ENCODE data around the gene SKA2.
"Not testable (repeated sequence)": the region's sequence is repeated elsewhere in the genome, so short reads cannot be mapped to it uniquely, and the experiment has no call there.

The SKA2 gene

DNA sequence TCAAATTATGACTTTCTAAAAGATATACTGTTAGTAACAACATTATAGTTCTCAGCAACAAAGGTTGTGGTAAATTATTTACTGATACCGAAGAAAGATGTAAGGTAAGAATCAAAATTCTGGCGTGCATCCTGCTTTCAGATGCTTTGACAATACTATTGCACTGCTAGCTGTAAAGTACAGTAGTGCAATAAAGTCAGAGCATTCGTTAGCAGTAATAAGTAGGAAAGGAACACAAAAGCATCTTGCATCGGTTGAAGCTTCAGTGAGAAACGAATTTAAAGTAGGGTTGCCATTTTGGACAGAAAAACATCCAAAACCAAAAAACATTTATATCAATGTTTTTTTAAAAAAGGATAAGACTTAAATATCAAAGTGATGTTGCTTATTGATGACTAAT, 4.0 kb downstream of the SKA2 start:
- H3K4me1 ChIP-seq (ENCODE audit: control insufficient read depth in 1 of 2, insufficient read depth in 2 of 2, low read length in 2 of 2), result peaks cover 0 to 10% of the 10 kb centered on the region in 2 donors
- H3K4me3 ChIP-seq (ENCODE audit: low read depth in 1 of 2, low read length in 2 of 2), result no peak overlapping the region
- no peaks in the 10 kb centered on the region for H3K9me3 ChIP-seq (ENCODE audit: control insufficient read depth in 1 of 2, low read length in 2 of 2)
- no peaks in the 10 kb centered on the region for H3K27me3 ChIP-seq (ENCODE audit: low read depth, low read length)
- no peaks in the 10 kb centered on the region for H3K36me3 ChIP-seq (ENCODE audit: control insufficient read depth in 1 of 2, insufficient read depth in 2 of 2, low read length in 2 of 2)
- no peak overlapping the region for H3K27ac ChIP-seq (ENCODE audit: low read length)

DNA sequence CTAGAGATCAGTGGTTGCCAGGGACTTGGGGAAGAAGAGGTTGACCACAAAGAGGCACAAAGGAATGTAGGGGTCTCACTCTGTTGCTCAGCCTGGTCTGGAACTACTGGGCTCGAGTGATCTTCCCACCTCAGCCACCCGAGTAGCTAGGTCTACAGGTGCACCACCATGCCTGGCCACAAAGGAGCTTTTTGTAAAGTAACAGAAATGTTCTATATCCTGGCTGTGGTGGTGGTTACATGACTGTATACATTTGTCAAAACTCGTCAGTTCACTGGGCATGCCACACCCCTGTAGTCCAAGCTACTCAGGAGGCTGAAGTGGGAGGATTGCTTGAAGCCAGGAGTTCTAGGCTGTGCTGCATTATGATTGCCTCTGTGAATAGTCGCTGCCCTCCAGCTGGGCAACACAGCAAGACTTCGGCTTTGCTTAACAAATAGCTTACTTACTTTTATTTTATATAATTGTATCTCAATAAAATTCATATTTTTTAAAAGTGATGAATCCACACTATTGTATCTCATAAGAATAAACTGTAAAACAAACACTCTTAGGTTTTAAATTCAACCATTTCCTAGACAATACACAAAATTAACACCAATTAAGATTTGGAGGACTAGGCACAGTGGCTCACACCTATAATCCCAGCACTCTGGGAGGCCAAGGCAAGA, 5.0 kb downstream of the SKA2 start:
- H3K9me3 ChIP-seq (ENCODE audit: control insufficient read depth in 1 of 2, low read length in 2 of 2), result no peaks in the 10 kb centered on the region
- no peak overlapping the region for H3K27ac ChIP-seq (ENCODE audit: low read length)
- H3K4me1 ChIP-seq (ENCODE audit: control insufficient read depth in 1 of 2, insufficient read depth in 2 of 2, low read length in 2 of 2), result peaks cover 0 to 6% of the 10 kb centered on the region in 2 donors
- no peak overlapping the region for H3K4me3 ChIP-seq (ENCODE audit: low read depth in 1 of 2, low read length in 2 of 2)
- no peaks in the 10 kb centered on the region for H3K27me3 ChIP-seq (ENCODE audit: low read depth, low read length)
- H3K36me3 ChIP-seq (ENCODE audit: control insufficient read depth in 1 of 2, insufficient read depth in 2 of 2, low read length in 2 of 2), result no peaks in the 10 kb centered on the region

DNA sequence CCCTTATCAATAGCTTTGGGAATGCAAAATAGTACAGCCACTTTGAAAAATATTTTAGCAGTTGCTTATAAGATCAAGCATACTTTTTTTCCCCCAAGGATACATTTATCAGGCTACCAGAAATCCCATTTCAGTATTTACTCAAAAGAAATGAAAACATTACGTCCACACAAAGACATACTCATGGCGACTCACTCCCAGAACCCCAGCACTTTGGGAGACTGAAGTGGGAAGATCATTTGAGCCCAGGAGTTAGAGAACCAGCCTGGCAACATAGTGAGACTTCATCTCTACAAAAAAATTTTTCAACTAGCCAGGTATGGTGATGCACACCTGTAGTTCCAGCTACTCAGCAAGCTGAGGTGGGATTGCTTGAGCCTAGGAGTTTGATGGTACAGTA, 5.9 kb downstream of the SKA2 start:
- no peak overlapping the region for H3K27ac ChIP-seq (ENCODE audit: low read length)
- no peaks in the 10 kb centered on the region for H3K36me3 ChIP-seq (ENCODE audit: control insufficient read depth in 1 of 2, insufficient read depth in 2 of 2, low read length in 2 of 2)
- H3K9me3 ChIP-seq (ENCODE audit: control insufficient read depth in 1 of 2, low read length in 2 of 2), result no peaks in the 10 kb centered on the region
- peaks cover 0 to 6% of the 10 kb centered on the region in 2 donors for H3K4me1 ChIP-seq (ENCODE audit: control insufficient read depth in 1 of 2, insufficient read depth in 2 of 2, low read length in 2 of 2)
- no peaks in the 10 kb centered on the region for H3K27me3 ChIP-seq (ENCODE audit: low read depth, low read length)
- no peak overlapping the region for H3K4me3 ChIP-seq (ENCODE audit: low read depth in 1 of 2, low read length in 2 of 2)

DNA sequence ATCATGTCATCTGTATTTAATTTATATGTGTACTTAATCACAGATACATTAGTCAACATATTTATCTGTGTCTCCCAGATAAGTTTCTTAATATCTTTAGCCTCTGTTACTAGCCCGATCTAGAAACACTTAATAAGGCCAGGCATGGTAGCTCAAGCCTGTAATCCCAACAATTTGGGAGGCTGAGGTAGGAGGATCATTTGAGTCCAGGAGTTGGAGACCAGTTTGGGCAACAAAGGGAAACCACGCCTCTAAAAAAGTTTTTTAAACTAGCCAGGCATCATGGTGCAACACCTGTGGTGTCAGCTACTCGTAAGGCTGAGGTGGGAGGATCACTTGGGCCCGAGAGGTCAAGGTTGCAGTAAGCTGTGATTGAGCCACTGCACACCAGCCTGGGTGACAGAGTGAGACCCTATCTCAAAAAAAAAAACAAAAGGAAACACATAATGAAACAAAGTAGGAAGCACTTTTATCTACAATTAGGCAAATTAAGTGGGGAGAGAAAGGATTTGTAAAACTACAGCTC, 9.4 kb downstream of the SKA2 start:
- H3K9me3 ChIP-seq (ENCODE audit: control insufficient read depth in 1 of 2, low read length in 2 of 2), result no peaks in the 10 kb centered on the region
- H3K27me3 ChIP-seq (ENCODE audit: low read depth, low read length), result no peaks in the 10 kb centered on the region
- H3K4me3 ChIP-seq (ENCODE audit: low read depth in 1 of 2, low read length in 2 of 2), result no peak overlapping the region
- H3K27ac ChIP-seq (ENCODE audit: low read length), result no peak overlapping the region
- no peaks in the 10 kb centered on the region for H3K36me3 ChIP-seq (ENCODE audit: control insufficient read depth in 1 of 2, insufficient read depth in 2 of 2, low read length in 2 of 2)
- no peaks in the 10 kb centered on the region for H3K4me1 ChIP-seq (ENCODE audit: control insufficient read depth in 1 of 2, insufficient read depth in 2 of 2, low read length in 2 of 2)

DNA sequence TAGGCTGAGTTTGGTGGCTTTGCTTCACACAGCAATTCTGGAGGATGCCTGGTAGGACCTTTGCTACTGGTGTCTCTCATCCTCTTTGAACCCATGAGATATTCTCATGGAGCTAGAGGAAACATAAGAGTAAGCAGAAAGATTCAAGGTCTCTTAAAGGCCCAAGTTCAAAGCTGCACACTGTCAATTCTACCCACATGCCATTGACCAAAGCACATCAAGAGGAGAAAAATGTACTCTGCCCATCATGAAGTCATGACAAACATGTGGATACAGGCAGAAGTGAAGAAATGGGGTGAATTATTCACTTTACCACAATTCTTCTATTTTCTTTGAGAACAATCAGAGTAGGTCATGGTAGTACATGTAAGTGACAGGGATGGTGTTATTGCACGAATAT, 13.1 kb downstream of the SKA2 start:
- Histone ChIP-seq H3K4me3 (ENCODE audit: low read depth in 1 of 2, low read length in 2 of 2) (no peak overlapping the region), H3K9me3 (ENCODE audit: control insufficient read depth in 1 of 2, low read length in 2 of 2) (no peaks in the 10 kb centered on the region), H3K27ac (ENCODE audit: low read length) (no peak overlapping the region), H3K27me3 (ENCODE audit: low read depth, low read length) (no peaks in the 10 kb centered on the region), H3K4me1 (ENCODE audit: control insufficient read depth in 1 of 2, insufficient read depth in 2 of 2, low read length in 2 of 2) (no peaks in the 10 kb centered on the region), H3K36me3 (ENCODE audit: control insufficient read depth in 1 of 2, insufficient read depth in 2 of 2, low read length in 2 of 2) (no peaks in the 10 kb centered on the region)

DNA sequence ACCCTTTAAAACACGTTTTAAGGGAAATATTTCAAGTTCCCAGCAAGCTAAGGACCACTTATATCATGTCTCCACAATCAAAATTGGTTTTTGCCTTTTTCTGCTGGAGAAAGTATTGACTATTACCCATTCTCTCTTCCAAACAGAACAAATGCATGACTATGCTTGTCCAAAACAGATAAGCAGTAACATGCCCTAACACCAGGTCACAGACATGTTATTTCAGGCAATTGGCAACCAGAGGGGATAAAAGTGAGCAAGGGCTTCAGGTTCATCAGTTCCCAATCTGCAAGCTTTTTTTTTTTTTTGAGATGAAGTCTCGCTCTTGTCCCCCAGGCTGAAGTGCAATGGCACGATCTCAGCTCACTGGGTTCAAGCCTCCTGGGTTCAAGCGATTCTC, 15.0 kb downstream of the SKA2 start:
- Histone ChIP-seq H3K27me3 (ENCODE audit: low read depth, low read length) (no peaks in the 10 kb centered on the region), H3K4me1 (ENCODE audit: control insufficient read depth in 1 of 2, insufficient read depth in 2 of 2, low read length in 2 of 2) (no peaks in the 10 kb centered on the region), H3K4me3 (ENCODE audit: low read depth in 1 of 2, low read length in 2 of 2) (no peak overlapping the region), H3K36me3 (ENCODE audit: control insufficient read depth in 1 of 2, insufficient read depth in 2 of 2, low read length in 2 of 2) (no peaks in the 10 kb centered on the region), H3K27ac (ENCODE audit: low read length) (no peak overlapping the region), H3K9me3 (ENCODE audit: control insufficient read depth in 1 of 2, low read length in 2 of 2) (no peaks in the 10 kb centered on the region)

DNA sequence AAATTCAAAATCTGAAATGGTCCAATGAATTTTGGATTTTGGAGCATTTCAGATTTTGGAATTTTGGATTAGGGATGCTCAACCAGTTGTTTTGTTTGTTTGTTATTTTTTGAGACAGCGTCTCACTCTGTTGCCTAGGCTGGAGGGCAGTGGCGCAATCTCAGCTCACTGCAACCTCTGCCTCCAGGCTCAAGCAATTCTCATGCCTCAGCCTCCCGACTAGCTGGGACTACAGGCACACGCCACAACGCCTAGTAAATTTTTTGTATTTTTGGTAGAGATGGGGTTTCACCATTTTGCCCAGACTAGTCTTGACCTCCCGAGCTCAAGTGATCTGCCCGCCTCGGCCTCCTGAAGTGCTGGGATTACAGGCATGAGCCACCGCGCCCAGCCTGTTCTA, 16.6 kb downstream of the SKA2 start:
- H3K4me3 ChIP-seq (ENCODE audit: low read depth in 1 of 2, low read length in 2 of 2); H3K36me3 ChIP-seq (ENCODE audit: control insufficient read depth in 1 of 2, insufficient read depth in 2 of 2, low read length in 2 of 2); H3K27me3 ChIP-seq (ENCODE audit: low read depth, low read length); H3K9me3 ChIP-seq (ENCODE audit: control insufficient read depth in 1 of 2, low read length in 2 of 2); H3K4me1 ChIP-seq (ENCODE audit: control insufficient read depth in 1 of 2, insufficient read depth in 2 of 2, low read length in 2 of 2); H3K27ac ChIP-seq (ENCODE audit: low read length): not testable (repeated sequence)

DNA sequence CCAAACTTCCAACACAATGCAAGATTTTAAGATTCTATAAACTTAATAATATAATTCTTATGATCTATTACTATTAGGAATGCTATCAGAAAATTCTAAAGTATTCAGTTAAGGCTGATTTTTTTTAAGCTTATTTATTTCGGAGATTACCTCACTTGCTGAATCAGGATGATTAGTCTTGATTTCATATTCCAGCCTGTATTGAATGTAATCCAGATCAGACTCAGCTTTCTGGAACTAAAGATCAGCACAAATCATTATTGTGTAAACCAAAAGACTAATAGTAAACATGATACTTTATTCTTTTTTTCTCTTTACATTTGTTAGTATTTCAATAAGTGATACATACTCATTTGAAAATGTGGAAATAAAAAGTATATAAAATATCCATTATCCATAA, 23.9 kb downstream of the SKA2 start:
- Histone ChIP-seq H3K9me3 (ENCODE audit: control insufficient read depth in 1 of 2, low read length in 2 of 2) (no peaks in the 10 kb centered on the region), H3K36me3 (ENCODE audit: control insufficient read depth in 1 of 2, insufficient read depth in 2 of 2, low read length in 2 of 2) (peaks cover 0 to 15% of the 10 kb centered on the region in 2 donors), H3K27ac (ENCODE audit: low read length) (no peak overlapping the region), H3K4me3 (ENCODE audit: low read depth in 1 of 2, low read length in 2 of 2) (no peak overlapping the region), H3K27me3 (ENCODE audit: low read depth, low read length) (no peaks in the 10 kb centered on the region), H3K4me1 (ENCODE audit: control insufficient read depth in 1 of 2, insufficient read depth in 2 of 2, low read length in 2 of 2) (no peaks in the 10 kb centered on the region)

DNA sequence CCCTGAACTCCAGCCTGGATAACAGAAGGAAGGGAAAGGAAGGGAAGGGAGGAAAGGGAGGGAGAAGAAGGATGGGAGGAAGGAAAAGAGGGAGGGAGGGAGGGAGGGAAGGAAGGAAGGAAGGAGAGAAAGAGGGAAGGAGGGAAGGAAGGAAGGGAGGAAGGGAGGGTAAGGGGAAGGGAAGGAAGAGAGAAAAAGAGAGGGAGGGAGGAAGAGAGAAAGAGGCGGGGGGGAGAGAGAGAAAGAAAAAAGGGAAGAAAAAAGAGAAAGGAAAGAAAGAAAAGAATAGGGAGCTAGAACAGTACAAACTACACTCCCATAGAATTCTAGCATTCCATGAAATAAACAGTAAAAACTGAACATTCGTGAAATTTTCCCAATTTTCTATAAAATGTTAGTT, 25.2 kb downstream of the SKA2 start:
- Histone ChIP-seq H3K4me1 (ENCODE audit: control insufficient read depth in 1 of 2, insufficient read depth in 2 of 2, low read length in 2 of 2) (no peaks in the 10 kb centered on the region), H3K36me3 (ENCODE audit: control insufficient read depth in 1 of 2, insufficient read depth in 2 of 2, low read length in 2 of 2) (peaks cover 0 to 15% of the 10 kb centered on the region in 2 donors), H3K9me3 (ENCODE audit: control insufficient read depth in 1 of 2, low read length in 2 of 2) (no peaks in the 10 kb centered on the region), H3K27me3 (ENCODE audit: low read depth, low read length) (no peaks in the 10 kb centered on the region), H3K4me3 (ENCODE audit: low read depth in 1 of 2, low read length in 2 of 2) (no peak overlapping the region), H3K27ac (ENCODE audit: low read length) (no peak overlapping the region)

DNA sequence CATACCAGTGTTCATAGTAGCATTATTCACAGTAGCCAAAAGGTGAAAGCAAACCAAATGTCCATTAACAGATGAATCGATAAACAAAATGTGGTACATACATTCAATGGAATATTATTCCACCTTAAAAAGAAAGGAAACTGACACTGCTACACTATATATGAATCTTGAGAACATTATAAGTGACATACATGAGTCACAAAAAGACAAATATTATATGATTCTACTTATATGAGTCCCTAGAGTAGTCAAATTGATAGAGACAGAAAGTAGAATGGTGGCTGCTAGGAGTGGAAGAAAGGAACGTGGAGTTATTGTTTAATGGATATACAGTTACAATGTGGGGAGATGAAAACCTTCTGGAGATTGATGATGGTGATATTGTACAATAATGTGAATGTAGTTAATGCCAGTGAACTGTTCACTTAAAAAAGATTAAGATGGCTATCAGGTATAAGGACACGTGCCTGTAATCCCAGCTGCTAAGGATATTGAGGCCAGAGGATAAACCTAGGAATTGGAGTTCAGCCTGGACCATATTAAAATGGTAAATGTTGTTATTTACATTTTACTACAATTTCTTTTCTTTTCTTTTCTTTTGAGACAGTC, 28.1 kb downstream of the SKA2 start:
- no peaks in the 10 kb centered on the region for H3K27me3 ChIP-seq (ENCODE audit: low read depth, low read length)
- peaks cover 0 to 17% of the 10 kb centered on the region in 2 donors for H3K36me3 ChIP-seq (ENCODE audit: control insufficient read depth in 1 of 2, insufficient read depth in 2 of 2, low read length in 2 of 2)
- H3K27ac ChIP-seq (ENCODE audit: low read length), result no peak overlapping the region
- H3K9me3 ChIP-seq (ENCODE audit: control insufficient read depth in 1 of 2, low read length in 2 of 2), result no peaks in the 10 kb centered on the region
- H3K4me1 ChIP-seq (ENCODE audit: control insufficient read depth in 1 of 2, insufficient read depth in 2 of 2, low read length in 2 of 2), result no peaks in the 10 kb centered on the region
- no peak overlapping the region for H3K4me3 ChIP-seq (ENCODE audit: low read depth in 1 of 2, low read length in 2 of 2)

DNA sequence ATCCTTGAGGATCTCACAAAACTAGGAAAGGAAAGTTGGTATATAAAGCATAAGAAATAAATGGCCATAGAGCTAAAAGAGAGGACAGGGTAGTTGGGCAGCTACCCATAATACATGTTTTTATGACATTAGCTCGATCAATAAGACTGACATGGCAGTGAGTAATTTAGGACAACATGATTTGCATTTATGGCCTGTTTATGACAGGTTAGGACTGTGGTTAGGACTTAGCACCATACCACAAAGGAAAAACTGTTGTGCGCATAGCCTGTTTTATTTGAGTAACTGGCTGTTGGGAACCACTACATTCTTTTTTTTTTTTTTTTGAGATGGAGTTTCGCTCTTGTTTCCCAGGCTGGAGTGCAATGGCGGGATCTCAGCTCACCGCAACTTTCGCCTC, 30.3 kb downstream of the SKA2 start:
- H3K4me3 ChIP-seq (ENCODE audit: low read depth in 1 of 2, low read length in 2 of 2), result no peak overlapping the region
- H3K27ac ChIP-seq (ENCODE audit: low read length), result no peak overlapping the region
- H3K9me3 ChIP-seq (ENCODE audit: control insufficient read depth in 1 of 2, low read length in 2 of 2), result no peaks in the 10 kb centered on the region
- peaks cover 0 to 19% of the 10 kb centered on the region in 2 donors for H3K36me3 ChIP-seq (ENCODE audit: control insufficient read depth in 1 of 2, insufficient read depth in 2 of 2, low read length in 2 of 2)
- no peaks in the 10 kb centered on the region for H3K4me1 ChIP-seq (ENCODE audit: control insufficient read depth in 1 of 2, insufficient read depth in 2 of 2, low read length in 2 of 2)
- no peaks in the 10 kb centered on the region for H3K27me3 ChIP-seq (ENCODE audit: low read depth, low read length)
